Measurements from ENCODE around the gene ERH. TPM values are rescaled to one million over a fixed set of nuclear protein-coding genes. Genes with fewer than 3 reads are reported as not detected.

The ERH gene
- polyA plus RNA-seq, 1 experiment, result 164 TPM

DNA sequence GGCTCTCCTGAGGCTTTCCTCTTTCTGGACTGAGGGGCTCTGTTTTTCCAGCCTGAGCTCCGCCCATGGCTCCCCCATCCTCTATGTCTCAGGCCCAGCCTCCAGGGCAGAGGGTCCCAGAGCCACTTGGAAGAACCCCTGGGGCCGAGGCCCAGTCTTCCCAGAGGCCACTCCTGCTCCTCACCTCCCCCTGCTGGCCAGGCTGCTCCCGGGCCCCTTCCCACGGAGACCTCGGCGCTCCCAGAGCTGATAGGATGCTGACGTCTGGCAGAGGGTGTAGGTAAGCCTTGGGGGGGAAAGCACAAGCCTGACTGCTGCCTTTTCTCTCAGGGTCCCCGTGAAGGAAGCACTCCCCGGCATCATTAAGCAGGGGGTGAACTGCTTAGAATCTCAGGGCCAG is 51.4 kb downstream of the ERH start:
- no peak for DNase-seq (ENCODE audit: low read depth, low spot score)
- Histone ChIP-seq H3K4me3 (ENCODE audit: low read depth, low read length) (no peak overlapping the region), H3K9me3 (ENCODE audit: control insufficient read depth, insufficient read depth, low read length) (no peaks in the 10 kb centered on the region), H3K27me3 (ENCODE audit: control insufficient read depth, insufficient read depth, low read length) (peaks cover 48% of the 10 kb centered on the region), H3K27ac (ENCODE audit: low read depth, low read length) (no peak overlapping the region)
- TF ChIP-seq CTCF (IDR thresholded peaks at IDR 0.05; ENCODE audit: low read depth, low read length), result peak; percentile 75
- CTCF ChIA-PET, result interaction anchor here (0.7 to 5.1 kb wide), 18 partner anchors 10 to 217 kb away, joined by 3 to 76 read pairs (median 4); no protein-coding TSS in a partner anchor
- POLR2A ChIA-PET, result no interaction called here

- ChIA-PET POLR2A (no interaction called here), CTCF (interaction anchor here (1.0 to 5.1 kb wide), 8 partner anchors 8 to 104 kb away, joined by 3 to 76 read pairs (median 5); no protein-coding TSS in a partner anchor)
These were observed 52.7 kb downstream of the ERH start for GRCh38 chr14:69345402-69345801.

DNA sequence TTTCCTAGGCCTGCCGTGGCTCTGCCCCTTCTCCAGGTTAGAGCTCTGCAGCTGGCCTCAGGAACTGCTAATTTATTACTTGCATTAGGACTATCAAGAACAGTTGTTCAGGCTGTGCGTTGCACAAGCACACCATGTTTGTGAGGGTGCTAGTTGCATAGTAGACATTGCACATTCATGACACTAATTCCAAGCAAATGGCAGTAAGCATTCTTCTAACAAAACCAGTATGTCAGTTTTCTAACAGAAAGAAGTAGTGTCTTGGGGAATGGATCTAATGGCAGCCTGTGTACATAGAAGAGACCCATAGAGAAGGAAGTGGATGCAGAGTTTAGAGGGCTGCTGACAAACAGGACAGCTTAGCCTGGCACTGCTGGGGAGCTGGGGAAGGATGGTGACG is 53.9 kb downstream of the ERH start:
- POLR2A ChIA-PET, result no interaction called here
- H3K4me3 ChIP-seq (ENCODE audit: low read depth, low read length), result no peak overlapping the region
- DNase-seq (ENCODE audit: low read depth, low spot score), result no peak
- peaks cover 48% of the 10 kb centered on the region for H3K27me3 ChIP-seq (ENCODE audit: control insufficient read depth, insufficient read depth, low read length)
- CTCF ChIA-PET, result interaction anchor here (5.1 kb wide), 1 partner anchor 103 kb away, joined by 76 read pairs; no protein-coding TSS in a partner anchor
- no peak for TF ChIP-seq CTCF (IDR thresholded peaks at IDR 0.05; ENCODE audit: low read depth, low read length)
- H3K9me3 ChIP-seq (ENCODE audit: control insufficient read depth, insufficient read depth, low read length), result no peaks in the 10 kb centered on the region; the same call in 1 of the 2 replicates
- H3K27ac ChIP-seq (ENCODE audit: low read depth, low read length), result no peak overlapping the region

More at GRCh38 chr14:69345402-69345801, 52.7 kb downstream of the ERH start:
- Histone ChIP-seq H3K9me3 (ENCODE audit: control insufficient read depth, insufficient read depth, low read length) (no peaks in the 10 kb centered on the region), H3K4me3 (ENCODE audit: low read depth, low read length) (no peak overlapping the region), H3K27ac (ENCODE audit: low read depth, low read length) (no peak overlapping the region), H3K27me3 (ENCODE audit: control insufficient read depth, insufficient read depth, low read length) (peaks cover 48% of the 10 kb centered on the region)
- no peak for DNase-seq (ENCODE audit: low read depth, low spot score)
- TF ChIP-seq CTCF (IDR thresholded peaks at IDR 0.05; ENCODE audit: low read depth, low read length), result no peak

DNA sequence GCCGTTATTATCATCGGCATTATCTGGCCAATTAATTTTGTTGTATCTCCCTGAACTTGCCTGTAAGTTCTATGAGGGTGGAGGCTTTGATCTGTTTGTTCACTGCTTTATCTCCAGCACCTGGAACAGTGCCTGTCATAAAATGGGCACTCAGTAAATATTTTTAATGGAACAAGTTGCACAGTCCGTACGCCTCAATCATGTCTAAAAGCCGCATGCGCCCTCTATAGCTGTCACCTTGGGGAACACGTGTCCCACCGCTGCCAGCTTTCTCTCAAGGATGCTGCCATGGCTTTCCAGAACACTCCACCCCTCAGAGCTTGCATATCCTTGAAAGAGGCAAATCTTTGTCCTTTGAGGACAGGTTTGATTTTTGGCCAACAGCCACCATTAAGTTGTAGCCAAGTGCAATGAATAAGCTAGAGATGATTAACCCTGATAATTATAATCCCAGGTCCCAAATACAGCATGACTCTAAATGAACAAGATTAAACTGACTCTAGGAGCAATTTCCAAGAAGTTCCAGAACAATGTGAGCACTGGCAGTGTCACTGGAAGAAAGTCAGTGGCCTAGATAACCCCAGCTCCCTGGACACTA is 55.1 kb downstream of the ERH start:
- POLR2A ChIA-PET, result no interaction called here
- CTCF ChIA-PET, result interaction anchor here (0.8 kb wide), 1 partner anchor 100 kb away, joined by 4 read pairs; no protein-coding TSS in a partner anchor
- H3K9me3 ChIP-seq (ENCODE audit: control insufficient read depth, insufficient read depth, low read length), result no peaks in the 10 kb centered on the region; the same call in 1 of the 2 replicates

More for the DNA sequence above, 55.1 kb downstream of the ERH start:
- Histone ChIP-seq H3K4me3 (ENCODE audit: low read depth, low read length) (no peak overlapping the region), H3K27ac (ENCODE audit: low read depth, low read length) (no peak overlapping the region), H3K27me3 (ENCODE audit: control insufficient read depth, insufficient read depth, low read length) (peaks cover 47% of the 10 kb centered on the region)
- TF ChIP-seq CTCF (IDR thresholded peaks at IDR 0.05; ENCODE audit: low read depth, low read length), result no peak
- DNase-seq (ENCODE audit: low read depth, low spot score), result no peak

All from AG04450 (cell line).